NCI-H2171 treated with DMSO at 0.1 percent for 48 hours (cell line): Measurements from ENCODE around the gene RTN1.

Experiments
- DNase-seq: peaks from one replicate; lab custom pipeline; 2025; lab: John Stamatoyannopoulos, UW

Gene RTN1, protein sequence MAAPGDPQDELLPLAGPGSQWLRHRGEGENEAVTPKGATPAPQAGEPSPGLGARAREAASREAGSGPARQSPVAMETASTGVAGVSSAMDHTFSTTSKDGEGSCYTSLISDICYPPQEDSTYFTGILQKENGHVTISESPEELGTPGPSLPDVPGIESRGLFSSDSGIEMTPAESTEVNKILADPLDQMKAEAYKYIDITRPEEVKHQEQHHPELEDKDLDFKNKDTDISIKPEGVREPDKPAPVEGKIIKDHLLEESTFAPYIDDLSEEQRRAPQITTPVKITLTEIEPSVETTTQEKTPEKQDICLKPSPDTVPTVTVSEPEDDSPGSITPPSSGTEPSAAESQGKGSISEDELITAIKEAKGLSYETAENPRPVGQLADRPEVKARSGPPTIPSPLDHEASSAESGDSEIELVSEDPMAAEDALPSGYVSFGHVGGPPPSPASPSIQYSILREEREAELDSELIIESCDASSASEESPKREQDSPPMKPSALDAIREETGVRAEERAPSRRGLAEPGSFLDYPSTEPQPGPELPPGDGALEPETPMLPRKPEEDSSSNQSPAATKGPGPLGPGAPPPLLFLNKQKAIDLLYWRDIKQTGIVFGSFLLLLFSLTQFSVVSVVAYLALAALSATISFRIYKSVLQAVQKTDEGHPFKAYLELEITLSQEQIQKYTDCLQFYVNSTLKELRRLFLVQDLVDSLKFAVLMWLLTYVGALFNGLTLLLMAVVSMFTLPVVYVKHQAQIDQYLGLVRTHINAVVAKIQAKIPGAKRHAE

DNA sequence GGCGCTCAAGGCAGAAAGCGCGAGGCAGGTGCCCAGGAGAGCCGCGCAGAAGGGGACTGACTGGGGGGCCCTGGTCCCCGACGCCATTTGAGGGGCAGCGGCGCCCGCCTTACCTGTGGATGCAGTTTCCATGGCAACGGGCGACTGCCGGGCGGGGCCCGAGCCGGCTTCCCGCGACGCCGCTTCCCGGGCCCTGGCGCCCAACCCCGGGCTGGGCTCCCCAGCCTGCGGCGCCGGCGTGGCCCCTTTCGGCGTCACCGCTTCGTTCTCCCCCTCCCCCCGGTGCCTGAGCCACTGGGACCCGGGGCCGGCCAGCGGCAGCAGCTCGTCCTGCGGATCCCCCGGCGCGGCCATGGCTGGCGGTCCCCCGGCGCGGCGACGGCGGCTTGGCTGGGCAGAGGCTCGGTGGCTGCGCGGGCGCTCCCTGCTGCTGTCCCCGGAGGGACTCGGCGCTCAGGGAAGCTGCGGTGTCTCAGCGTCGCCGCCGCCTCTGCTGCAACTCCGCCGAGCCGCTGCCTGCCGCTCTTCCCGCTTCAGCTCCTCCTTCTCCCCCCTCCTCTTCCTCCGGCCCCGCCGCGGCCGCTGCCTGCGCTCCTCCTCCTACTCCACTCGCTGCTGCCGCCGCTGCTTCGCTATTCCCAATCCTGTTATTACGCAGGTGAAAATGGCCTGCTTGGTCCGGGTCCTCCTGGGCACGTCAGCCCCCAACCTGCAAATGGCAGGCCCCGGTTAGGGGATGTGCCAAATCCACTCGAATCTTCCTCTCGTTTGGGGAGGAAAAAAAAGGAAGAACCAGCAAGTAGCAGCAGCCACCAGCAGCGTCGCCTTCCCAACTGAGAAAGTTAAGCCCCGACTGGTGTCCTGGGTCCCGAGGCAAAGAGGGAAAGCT, at the start of gene RTN1:
Gene RTN1 (minus strand): TSS at position 500 of the 889 bp plus-strand sequence. CDS start 146 bp downstream, at position 354.
- peak; percentile 90 for DNase-seq

DNA sequence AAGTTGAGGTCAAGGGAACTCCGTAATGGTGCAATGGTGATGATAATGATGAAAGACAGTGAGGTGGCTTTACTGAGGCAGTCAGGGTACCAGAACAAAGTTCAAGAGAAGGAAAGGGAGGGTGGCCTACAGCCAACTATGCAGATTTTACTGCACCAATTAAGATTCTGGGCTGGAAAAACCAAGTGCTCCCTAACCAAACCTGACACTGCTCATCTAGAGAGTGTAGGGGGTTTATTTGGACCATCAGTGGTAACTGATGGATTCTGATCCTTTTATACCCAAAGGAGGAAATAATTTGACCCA, 49.8 kb upstream of the RTN1 start:
- no peak for DNase-seq

GRCh38 chr14:59919570-59920377, 49.2 kb upstream of the RTN1 start, which contains the start of gene LRRC9:
LRRC9 (plus strand) TSS chr14:59920144.
- peak; percentile 98 for DNase-seq

DNA sequence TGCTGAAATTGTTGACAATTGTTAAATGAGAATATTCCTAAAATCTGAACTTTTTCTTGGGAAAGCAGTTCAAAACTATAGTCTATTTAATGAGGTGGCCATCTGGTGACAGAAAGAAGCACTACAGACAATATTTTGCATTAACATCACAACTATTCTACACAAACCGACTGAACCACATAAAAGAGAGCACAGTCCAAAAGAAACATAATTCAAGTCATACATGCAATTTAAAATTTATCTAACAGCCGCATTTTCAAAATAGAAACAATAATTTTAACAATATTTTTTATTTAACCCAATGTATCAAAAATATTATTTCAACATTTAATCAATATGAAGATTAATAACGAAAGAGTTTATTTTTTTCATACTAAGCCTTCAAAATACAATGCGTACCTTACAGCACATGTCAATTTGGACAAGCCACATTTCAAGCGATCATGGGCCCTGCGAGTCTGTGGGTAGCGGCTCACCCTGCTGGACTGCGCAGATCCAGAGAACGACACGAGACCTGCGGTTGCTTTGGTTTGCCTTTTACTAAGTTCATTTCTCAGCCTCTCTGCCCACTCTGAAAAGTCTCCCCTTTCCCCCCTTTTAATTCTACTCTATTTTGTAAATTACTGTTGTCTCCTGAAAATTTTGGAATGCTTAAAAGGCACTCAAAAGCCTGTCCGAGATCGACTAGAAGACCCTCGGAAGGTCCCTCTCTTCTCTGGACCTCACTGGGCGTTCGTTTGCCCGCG, 48.4 kb upstream of the RTN1 start:
- DNase-seq: peak; percentile 72

DNA sequence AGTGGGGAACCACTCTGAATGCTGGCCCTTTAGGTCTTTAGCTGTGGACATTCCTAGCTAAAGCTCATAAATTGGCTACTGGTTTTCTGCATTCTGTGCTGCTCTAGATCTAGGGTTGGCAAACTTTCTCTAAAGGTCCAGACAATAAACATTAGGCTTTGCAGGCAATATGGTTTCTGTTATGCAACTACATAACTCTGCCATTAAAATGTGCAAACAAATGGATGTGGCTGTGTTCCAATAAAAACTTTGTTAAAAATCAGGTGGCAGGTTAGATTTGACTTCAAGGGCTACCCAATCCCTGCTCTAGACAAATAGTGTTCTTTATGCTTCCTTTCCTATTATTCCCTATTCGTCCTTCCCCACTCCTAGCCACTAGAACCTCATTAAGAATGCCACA, 42.6 kb upstream of the RTN1 start:
- DNase-seq: no peak

DNA sequence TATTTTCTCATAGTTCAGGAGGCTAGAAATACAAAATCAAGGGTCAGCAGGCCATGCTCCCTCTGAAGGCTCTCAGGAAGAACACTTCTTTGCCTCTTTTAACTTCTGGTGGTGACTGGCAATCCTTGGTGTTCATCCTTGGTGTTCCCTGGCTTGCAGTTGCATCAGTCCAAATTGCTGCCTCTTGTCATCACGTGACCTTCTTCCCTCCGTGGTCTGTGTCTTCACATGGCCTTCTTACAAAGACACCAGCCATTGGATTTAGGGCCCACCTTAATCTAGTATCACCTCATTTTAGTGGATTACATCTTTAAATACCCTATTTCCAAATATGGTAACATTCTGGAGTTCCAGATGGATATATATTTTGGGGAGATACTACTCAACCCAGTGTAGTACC, 41.9 kb upstream of the RTN1 start:
- DNase-seq: no peak

DNA sequence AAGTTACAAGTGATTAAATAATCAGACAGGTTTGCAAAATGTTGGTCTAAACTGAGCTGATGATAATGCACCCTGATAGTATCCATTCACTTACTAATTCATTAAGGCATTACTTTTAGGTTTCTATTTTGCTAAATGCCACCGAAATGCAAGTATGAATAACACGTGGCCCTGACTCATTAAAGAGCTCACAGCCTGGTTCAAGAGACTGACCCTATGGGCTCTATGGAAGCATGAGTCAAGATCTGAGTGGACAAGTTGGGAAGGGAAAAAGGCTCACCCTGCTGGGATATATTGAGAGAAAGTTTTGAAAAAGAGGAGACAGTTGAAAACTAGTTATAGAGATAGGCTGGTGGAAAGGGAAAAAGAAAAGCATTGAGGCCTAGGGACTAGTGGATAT, 34.6 kb upstream of the RTN1 start:
- no peak for DNase-seq

- no peak for DNase-seq
Observed at GRCh38 chr14:59904184-59904583, 33.6 kb upstream of the RTN1 start.

DNA sequence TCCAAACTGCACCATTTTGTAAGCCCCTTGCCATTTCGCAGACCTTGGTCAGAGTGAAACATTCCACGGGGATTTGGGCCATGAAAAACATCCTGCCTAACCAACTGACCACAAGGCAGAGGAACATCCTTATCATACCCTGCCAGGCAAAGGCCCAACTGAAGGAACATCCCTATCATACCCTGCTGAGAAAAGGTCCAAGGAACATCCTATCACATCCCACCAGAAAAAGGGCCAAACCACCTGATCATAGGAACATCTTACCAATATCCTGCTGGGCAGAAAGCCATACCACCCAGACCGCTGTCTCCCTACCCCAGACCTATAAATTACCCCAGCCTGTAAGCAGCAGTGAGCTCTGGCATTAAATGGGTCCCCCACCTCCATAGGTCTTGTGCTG, 30.0 kb upstream of the RTN1 start:
- DNase-seq: no peak

- peak; percentile 51 for DNase-seq
Observed at GRCh38 chr14:59897757-59898383, 27.3 kb upstream of the RTN1 start.

- no peak for DNase-seq
Observed at GRCh38 chr14:59895721-59896120, 25.1 kb upstream of the RTN1 start.

DNA sequence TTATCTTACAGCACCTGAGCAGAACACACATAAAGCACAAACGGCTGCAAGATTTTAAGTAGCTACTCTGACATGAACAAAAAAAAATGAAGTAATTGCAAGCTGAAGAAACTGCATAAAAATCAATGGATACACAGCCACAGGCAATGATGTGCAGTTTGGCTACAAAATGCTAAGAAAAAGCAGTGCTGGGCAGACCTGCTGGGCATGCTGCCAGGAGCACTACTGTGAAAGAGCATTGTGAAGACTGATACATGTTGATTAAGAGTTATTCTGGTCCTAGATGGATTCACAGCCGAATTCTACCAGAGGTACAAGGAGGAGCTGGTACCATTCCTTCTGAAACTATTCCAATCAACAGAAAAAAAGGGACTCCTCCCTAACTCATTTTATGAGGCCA, 20.1 kb upstream of the RTN1 start:
- peak; percentile 39 for DNase-seq

GRCh38 chr14:59882957-59883356, 12.4 kb upstream of the RTN1 start:
- peak; percentile 28 for DNase-seq

DNA sequence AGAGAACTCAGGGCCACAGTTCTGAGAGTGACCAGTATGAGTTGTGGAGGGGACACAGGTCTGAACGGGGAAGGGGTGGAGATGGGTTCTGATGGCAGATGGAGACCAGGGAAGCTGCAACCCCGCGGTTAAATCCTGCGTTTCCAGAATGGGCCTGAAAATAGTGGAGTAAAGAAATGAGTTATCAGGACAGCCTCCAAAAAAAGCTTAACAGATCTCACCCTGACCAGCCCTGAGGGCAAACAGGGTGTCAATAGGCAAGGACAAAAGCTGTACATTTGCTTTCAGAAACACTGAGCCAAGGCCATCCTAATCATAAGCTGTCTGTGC, 555 bp upstream of the RTN1 start:
- DNase-seq: no peak

DNA sequence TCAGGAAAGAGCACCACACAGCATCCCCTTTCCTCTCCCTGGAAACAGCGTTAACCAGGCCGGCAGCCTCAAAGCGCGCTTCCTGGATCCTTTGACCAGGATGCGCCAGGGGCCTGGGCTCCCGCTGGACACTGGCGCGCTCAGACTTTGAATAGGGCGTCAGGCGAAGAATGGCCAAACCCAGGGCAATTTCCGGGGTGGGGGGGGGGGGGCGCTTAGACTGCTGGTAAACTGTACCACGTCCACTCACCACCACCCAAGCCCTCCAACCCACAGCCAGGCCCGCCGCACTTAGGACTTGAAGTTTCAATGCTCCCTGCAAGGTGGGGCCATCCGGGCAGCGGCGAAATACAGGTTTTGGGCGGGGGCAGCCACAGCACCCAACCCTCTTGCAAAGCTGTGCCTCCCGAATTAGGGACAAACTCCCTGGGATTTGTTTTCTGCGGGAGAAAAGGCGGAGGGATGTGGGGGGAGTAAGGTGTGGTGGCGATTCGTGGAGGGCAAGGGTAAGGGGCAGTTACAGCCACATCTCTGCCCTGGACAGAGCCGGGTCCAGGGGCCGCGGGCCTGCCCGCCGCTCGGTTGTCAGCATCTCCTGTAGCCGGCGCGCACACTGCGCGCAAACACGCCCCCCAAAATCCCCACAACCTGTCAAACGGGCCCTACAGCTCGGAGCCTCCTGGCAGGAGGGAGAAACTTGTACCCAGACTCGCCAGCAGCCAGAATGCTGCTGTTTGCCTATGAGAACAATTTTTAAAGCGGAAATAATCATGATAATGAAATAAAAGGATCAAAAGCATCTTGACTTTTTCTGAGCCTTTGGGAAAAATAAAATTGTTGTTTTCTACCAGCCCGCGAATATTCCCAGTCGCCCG, 958 bp downstream of the RTN1 start:
- DNase-seq: no peak

- DNase-seq: no peak
Observed at GRCh38 chr14:59868021-59868420, 2.6 kb downstream of the RTN1 start.

- no peak for DNase-seq
Observed at GRCh38 chr14:59863806-59864525, 6.6 kb downstream of the RTN1 start.

DNA sequence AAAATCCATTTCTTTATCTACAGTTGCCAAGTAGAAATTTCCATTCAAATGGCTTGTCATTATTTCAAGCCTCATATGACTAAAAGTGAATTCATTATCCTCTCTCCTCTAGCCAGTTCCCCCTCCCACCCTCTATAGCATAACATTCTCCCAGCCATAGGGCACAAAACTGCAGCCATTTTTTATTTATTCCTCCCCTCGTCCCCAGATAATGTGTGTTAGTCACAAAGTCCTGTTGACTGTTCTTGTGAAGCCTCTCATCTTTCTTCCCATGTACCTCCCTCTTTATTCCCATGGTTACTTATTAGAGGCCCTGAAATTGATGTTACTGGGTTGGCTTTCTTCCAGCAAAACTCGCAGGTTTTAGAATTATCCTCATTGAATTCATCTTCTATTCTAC, 13.2 kb downstream of the RTN1 start:
- DNase-seq: no peak

DNA sequence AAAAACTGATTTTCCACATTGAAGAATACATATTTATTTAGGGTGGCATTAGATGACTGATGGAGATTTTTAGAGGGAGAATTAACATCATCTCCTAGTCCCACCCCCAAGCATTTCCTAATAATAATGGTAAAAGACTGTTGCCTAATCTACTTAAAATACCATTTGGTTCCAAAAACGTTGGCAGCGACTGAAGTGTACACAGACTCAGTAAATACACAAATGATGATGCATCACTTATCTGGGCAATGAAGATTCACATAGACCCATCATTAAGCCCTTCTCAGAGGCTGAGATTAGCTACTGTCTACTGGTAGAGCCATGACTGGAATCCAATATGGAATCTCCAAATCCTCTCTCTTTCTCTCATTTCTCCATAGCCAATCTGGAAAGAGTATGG, 18.2 kb downstream of the RTN1 start:
- no peak for DNase-seq
